Nephron (organoid): Measurements from ENCODE around the gene ZMYND12.

Experiments
- H3K27ac Mint-ChIP-seq, 3 experiments: 2 replicates each; pipeline ENCODE4 v1.8.0; 2020; ENCODE audit warnings: mixed read lengths in 3 of 3, mild to moderate bottlenecking in 2 of 3, moderate library complexity in 1 of 3
- H3K27me3 Mint-ChIP-seq: 2 replicates; pipeline ENCODE4 v1.8.0; 2021; ENCODE audit warnings: low read depth, mild to moderate bottlenecking, moderate library complexity, mixed read lengths
- H3K36me3 Mint-ChIP-seq: 2 replicates; pipeline ENCODE4 v1.8.0; 2020; ENCODE audit warnings: low read depth, mixed read lengths
- H3K4me1 Mint-ChIP-seq: 2 replicates; pipeline ENCODE4 v1.8.0; 2020; ENCODE audit warnings: mixed read lengths
- H3K4me3 Mint-ChIP-seq, 3 experiments: 2 replicates each; pipeline ENCODE4 v1.8.0; 2020; ENCODE audit warnings: mild to moderate bottlenecking in 3 of 3, mixed read lengths in 3 of 3, moderate library complexity in 2 of 3
- H3K9me3 Mint-ChIP-seq: 2 replicates; pipeline ENCODE4 v1.8.0; 2020; ENCODE audit warnings: mixed read lengths
- CTCF ChIP-seq, 3 experiments: fragments of 200-600 bp; sonication (generic); IDR thresholded peaks; one replicate each; pipeline ENCODE4 v1.5.0; 2021; ENCODE audit warnings: antibody characterized with exemption in 3 of 3; ENCODE audit not compliant: unreplicated experiment in 3 of 3

The ZMYND12 gene

GRCh38 chr1:42420121-42420520 lies 35.7 kb downstream of the ZMYND12 start:
- Mint-ChIP-seq H3K4me3 (peak overlapping the region in 1 of 3 experiments; percentile 38), H3K9me3 (no peaks in the 10 kb centered on the region)

GRCh38 chr1:42419126-42419821 lies 36.5 kb downstream of the ZMYND12 start:
- Mint-ChIP-seq H3K9me3 (no peaks in the 10 kb centered on the region), H3K4me3 (no peak overlapping the region), H3K27ac (peak overlapping the region in 2 of 3 experiments; percentile 46 to 81), H3K27me3 (no peaks in the 10 kb centered on the region), H3K36me3 (no peaks in the 10 kb centered on the region), H3K4me1 (peaks cover 73% of the 10 kb centered on the region)
- TF ChIP-seq CTCF (IDR thresholded peaks at IDR 0.05; ENCODE audit: unreplicated experiment in 3 of 3) = no peak

More at GRCh38 chr1:42420121-42420520, 35.7 kb downstream of the ZMYND12 start:
- Mint-ChIP-seq H3K36me3 (no peaks in the 10 kb centered on the region), H3K27me3 (no peaks in the 10 kb centered on the region), H3K27ac (peak overlapping the region; percentile 46 to 81 (median 80)), H3K4me1 (peaks cover 82% of the 10 kb centered on the region)
- no peak for TF ChIP-seq CTCF (IDR thresholded peaks at IDR 0.05; ENCODE audit: unreplicated experiment in 3 of 3)

- Mint-ChIP-seq H3K9me3 (no peaks in the 10 kb centered on the region), H3K27me3 (no peaks in the 10 kb centered on the region), H3K27ac (no peak overlapping the region), H3K4me3 (no peak overlapping the region), H3K36me3 (no peaks in the 10 kb centered on the region), H3K4me1 (peaks cover 66% of the 10 kb centered on the region)
- no peak for TF ChIP-seq CTCF (IDR thresholded peaks at IDR 0.05; ENCODE audit: unreplicated experiment in 3 of 3)
Measured at GRCh38 chr1:42418516-42418915, 37.3 kb downstream of the ZMYND12 start.

- Mint-ChIP-seq H3K27me3 (no peaks in the 10 kb centered on the region), H3K9me3 (no peaks in the 10 kb centered on the region), H3K4me3 (no peak overlapping the region), H3K36me3 (no peaks in the 10 kb centered on the region), H3K27ac (peak overlapping the region in 2 of 3 experiments; percentile 43 to 54), H3K4me1 (peaks cover 54% of the 10 kb centered on the region)
- no peak for TF ChIP-seq CTCF (IDR thresholded peaks at IDR 0.05; ENCODE audit: unreplicated experiment in 3 of 3)
Measured at GRCh38 chr1:42417166-42417565, 38.7 kb downstream of the ZMYND12 start.

GRCh38 chr1:42414551-42415496 lies 41.0 kb downstream of the ZMYND12 start:
- H3K4me3 Mint-ChIP-seq = no peak overlapping the region
- no peak overlapping the region for H3K27ac Mint-ChIP-seq
- H3K27me3 Mint-ChIP-seq = no peaks in the 10 kb centered on the region
- H3K36me3 Mint-ChIP-seq = no peaks in the 10 kb centered on the region
- no peaks in the 10 kb centered on the region for H3K9me3 Mint-ChIP-seq
- H3K4me1 Mint-ChIP-seq = peaks cover 31% of the 10 kb centered on the region
- TF ChIP-seq CTCF (IDR thresholded peaks at IDR 0.05; ENCODE audit: unreplicated experiment in 3 of 3) = no peak
